GM21825 (cell line): ENCODE results near the gene CMTM8.
"Not testable (repeated sequence)": the region's sequence is repeated elsewhere in the genome, so short reads cannot be mapped to it uniquely, and the experiment has no call there.

Experiments used
- ATAC-seq: cut with Tn5 transposase; IDR thresholded peaks from one replicate; pipeline ENCODE4 v1.9.1; 2021; ENCODE audit warnings: mild to moderate bottlenecking, moderate library complexity; ENCODE audit not compliant: unreplicated experiment

The CMTM8 gene

DNA sequence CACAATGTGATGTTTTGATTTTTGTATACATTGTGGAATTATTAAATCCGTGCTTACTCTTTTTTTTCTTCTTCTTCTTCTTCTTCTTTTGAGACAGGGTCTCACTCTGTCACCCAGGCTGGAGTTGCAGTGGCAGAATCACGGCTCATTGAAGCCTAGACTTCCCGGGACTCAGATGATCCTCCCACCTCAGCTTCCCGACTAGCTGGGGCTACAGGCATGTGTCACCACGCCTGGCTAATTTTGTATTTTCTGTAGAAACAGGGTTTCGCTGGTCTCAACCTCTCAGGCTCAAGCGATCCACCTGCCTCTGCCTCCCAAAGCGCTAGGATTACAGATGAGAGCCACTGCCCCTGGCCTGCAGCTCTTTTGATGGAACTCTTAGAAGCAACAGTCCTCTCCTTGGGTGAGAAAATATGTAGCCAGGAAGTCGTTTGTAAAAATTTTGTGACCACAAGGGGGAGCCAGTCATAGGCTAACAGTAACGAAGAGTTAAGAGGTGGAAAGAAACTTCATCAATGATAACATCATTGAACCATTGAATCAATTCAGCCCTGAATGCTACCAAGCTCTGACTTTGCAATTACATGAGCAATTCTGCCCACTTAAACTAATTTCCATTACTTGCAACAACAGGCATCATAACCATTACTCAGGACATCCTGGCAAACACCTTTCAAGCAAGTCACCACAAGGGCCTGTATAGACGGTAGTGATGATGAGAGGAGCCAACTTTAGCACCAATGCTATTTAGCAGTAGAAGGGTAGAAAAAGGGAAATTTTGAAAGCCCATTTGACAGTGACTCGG lies 136.5 kb downstream of the CMTM8 start:
- ATAC-seq: no peak

DNA sequence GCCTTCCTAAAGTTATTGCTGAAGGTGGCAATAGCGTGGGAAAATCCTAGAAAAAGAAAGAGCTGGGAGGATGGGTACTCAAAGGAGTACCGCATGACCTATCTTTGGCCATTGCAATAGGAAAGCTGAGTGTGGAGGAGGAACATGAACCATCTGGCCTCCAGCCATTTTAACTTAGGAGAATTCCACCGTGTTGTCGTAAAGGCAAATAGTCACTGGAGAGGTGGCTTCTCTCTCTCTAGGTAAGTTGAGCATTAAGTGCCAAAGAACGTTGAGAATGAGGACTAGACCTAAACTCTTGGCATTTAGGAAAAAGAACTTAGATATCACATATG lies 137.1 kb downstream of the CMTM8 start:
- no peak for ATAC-seq

DNA sequence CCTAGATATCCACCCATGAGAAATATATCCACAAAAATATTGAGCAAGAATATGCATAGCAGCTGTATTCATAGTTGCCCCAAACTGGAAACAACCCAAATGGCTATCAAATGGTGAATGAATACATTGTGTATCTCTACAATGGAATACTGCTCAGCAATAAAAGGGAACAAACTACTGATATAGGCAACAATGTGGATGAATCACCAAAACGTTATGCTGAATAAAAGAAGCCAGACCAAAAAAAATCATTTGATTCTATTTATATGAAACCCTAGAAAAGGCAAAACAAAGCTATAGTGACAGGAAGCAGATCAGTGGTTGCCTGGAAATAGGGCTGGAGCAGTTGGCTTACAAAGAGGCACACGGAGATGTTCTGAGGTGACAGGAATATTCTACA lies 137.6 kb downstream of the CMTM8 start:
- ATAC-seq: no peak

DNA sequence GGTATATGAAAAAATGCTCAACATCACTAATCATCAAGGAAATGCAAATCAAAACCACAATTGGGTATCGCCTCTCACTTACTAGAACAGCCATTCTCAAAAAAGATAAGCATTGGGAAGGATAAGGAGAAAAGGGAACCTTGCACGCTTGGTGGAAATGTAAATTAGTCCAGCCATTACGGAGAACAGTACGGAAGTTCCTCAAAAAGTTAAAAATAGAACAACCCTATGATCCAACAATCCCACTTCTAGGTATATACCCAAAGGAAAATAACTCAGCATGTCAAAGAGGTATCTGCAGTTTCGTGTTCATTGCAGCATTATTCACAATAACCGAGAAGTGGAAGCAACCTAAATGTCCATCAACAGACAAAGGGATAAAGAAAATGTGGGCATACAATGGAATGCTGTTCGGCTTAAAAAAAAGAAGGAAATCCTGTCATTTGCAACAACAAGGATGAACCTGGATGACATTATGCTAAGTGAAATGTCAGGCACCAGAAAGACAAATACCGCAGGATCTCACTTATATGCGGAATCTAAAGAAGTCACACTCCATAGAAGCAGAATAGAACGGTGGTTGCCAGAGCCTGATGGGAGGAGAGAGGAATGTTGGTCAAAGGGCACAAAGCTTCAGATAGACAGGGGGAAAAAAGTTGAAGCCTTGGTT lies 141.5 kb downstream of the CMTM8 start:
- ATAC-seq: no peak

DNA sequence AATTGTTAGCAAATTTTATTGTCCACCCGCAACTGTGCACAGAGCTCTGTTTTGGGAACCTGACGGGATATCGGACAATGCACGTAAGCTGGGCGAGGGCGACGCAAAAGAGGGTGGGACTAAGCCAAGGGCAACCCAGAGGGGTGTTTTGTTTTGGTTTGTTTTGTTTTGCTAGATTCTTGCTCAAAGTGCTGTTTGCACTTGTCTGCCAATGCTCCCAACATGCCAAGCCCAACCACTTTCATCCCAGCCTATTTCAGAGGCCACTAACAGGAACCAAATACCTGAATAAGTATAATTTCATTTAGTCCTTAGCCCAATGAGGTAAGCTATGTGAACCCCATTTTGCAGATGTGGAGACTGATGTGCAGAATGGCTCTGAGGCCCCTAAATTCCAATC lies 143.4 kb downstream of the CMTM8 start:
- no peak for ATAC-seq

DNA sequence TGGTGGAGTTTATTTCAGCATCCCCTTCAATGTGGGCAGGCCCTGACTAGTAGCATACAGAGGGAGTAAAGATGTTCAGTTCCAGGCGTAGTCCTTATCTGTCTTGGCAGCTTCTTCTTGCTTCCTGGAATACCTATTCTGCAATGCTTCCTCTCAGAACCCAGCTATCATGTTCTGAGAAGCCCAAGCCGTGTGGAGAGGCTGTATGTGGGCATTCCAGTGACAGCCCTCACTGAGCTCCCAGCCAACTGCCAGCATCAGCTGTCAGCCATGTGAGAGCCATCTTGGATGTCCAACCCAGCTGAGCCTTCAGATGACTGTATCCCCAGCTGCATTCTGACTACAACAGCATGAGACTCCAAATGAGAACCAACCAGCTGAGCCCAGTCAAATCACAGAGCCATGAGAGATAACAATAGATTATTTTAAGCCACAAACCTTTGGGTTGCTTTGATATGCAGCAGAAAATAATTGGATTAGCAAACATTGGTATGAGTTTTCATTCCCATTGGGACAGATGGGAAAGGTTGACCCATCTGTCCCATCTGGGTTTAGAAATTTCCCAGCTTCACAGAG lies 144.7 kb downstream of the CMTM8 start:
- no peak for ATAC-seq

DNA sequence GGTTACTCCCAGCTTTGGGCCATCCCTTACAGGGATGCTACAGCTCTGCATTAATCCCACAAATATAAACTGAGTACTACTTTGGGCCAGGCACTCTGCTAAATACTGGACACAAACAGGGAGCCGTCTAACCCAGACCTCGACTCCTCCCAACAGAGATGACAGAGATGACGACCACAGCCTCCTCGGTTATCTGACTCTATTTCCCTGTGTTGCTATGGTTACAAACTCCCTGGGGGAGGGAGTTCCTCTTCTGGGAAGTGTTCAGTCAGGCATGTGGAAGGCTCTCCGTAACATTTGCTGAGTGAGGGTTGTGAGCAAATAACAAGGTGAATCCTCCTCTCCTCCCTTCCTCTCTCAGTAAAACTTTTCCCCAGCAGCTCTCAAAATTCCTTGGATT lies 146.5 kb downstream of the CMTM8 start:
- ATAC-seq: no peak

DNA sequence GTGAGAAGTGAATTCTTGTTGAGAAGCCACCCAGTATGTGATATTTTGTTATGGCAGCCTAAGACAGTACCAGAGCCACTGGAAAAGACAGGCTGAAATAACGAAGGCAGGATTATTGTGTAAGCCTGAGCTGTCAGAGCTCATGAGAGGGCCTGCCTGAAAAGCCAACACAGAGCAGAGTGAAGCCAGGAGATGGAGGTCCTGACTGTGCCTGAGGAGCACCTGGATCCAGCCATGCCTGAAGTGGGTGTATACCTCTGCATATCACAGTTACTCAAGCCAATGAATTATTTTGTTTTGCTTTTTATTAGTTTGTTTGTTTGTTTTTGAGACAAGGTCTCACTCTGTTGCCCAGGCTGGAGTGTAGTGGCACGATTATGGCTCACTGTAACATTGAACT lies 149.0 kb downstream of the CMTM8 start:
- no peak for ATAC-seq

DNA sequence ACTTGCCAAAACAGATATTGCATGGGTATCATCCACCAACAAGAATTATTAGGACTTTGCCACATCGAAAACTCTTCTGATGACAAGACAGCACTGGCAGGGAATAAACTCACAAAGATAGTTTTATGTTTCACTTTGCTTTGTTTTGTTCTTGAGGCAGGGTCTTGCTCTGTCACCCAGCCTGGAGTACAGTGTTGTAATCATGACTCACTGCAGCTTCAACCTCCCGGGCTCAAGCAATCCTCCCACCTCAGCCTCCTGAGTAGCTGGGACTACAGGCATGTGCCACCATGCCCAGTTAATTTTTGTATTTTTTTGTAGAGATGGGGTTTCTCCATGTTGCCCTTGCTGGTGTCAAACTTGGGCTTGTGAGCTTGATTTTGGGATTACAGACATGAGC lies 151.1 kb downstream of the CMTM8 start:
- ATAC-seq: not testable (repeated sequence)

DNA sequence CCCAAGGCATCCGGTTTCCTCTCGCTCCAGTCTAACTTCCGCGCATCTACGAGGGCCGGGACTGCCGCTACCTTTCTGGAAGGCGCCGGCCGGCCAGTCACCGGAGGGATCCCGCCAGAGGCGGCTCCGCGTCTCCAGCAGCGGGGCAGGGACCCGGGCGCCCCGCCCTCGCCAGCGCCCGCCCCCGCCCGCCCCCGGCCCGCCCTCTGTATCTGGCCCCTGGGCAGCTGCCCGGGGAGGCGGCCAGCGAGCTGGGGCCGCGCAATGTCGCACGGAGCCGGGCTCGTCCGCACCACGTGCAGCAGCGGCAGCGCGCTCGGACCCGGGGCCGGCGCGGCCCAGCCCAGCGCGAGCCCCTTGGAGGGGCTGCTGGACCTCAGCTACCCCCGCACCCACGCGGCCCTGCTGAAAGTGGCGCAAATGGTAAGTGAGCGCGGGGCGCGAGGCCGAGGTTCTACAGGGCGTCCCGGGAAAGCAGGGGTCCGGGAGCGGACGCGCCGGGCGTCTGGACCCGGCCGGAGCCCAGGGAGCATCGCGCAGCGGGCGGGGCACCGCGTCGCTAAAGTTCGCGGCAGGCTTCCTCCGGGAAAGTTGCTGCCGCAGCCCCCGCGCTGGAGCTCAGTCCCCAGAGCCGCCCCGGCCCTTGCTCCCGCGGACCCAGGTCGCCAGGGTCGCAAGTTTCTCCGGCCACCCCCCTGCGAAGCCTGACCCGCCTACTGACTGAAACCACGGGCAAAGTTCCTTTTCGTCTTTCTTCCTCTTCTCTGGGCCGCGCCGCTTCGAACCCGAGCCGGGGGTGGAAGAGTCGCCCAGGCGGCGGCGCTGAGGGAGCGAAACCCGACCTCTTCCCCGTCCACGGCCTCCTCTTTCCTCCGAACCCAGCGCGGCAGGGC lies 153.4 kb downstream of the CMTM8 start, which contains the start of gene CMTM7:
CMTM7 (plus strand) TSS at position 211 of the 893 bp plus-strand sequence; CDS start at position 265, 54 bp downstream.
- ATAC-seq: peak; percentile 57

DNA sequence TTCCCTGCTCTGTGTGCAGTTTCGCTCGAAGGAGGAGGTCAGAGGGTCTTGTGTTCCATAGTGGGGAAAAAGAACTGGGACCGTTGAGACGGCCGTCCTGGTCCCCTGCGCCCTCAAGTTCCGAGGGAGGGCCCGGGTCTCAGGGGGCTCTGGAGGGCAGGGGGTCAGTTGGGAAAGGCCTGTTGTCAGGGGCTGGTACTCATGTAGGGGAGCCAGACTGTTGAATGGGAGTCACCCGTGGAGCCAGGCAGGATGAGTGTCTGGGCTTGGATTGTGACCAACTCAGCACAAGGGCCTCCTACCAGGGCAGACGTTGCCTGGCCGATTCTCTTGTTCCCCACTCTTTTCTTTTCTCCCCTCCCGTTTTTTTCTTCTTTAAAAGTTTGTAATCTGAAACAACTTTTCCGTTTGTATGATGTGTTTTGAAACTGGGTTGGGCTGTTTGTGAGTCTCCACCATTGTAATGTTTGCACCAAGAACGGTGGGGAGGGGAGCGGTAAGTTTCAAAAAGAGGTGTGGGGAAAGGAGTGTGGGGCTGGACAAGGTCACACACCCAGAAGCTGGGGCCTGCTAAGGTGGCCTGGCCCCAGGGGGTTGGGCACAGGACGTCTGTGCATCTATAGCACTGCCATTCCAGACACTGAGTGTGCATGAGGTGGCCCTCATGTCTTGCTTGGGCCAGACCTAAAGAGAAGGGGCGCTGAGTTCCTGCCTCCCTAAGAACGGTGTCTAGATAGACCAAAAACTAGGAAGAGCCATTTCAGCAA lies 154.2 kb downstream of the CMTM8 start:
- ATAC-seq: no peak

DNA sequence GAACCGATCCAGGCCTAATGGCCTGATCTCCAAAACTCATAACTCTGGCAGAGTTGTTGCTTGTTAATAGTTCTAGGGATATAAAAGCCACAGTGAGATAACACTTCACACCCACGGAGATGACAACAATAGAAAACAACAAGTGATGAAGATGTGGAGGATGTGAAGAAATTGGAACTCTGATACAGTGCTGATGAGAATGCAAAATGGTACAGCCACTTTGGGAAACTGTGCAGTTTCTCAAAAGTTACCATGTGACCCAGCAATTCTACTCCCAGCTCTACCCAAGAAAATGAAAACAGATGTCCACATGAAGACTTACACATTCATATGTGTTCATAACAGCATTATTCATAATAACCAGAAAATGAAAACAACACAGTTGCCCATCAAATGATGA lies 157.0 kb downstream of the CMTM8 start:
- ATAC-seq: no peak

DNA sequence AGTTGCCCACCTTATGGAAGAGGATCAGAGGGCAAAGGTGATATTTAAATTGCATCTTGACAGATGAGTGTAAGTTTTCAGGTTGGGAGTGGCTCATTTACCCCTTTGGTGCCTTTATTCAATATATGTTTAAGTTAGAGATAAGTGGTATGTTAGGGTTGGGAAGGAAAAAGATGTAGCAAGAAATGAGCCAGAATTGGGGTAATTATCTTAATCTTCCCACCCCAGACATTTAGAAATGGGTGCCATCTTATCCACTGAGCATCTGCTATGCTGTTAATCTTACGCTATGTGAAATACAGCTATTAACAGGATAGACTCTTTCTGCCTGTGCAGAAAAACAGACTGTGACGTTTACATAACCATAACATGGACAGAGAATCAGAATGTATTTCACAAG lies 159.5 kb downstream of the CMTM8 start:
- ATAC-seq: no peak

DNA sequence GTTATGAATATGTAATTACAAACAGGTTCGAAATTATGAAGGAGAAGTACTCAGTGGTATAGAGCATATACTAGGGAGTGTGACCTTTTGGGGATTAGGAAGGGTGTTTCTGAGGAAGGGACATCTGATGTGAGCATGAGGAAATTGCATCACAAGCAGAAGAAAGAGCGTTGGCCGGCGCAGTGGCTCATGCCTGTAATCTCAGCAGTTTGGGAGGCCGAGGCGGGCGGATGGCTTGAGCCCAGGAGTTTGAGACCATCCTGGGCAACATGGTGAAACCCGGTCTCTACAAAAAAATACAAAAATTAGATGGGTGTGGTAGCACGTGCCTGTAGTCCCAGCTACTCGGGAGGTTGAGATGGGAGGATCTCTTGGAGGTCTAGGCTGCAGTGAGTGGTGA lies 160.1 kb downstream of the CMTM8 start:
- no peak for ATAC-seq

DNA sequence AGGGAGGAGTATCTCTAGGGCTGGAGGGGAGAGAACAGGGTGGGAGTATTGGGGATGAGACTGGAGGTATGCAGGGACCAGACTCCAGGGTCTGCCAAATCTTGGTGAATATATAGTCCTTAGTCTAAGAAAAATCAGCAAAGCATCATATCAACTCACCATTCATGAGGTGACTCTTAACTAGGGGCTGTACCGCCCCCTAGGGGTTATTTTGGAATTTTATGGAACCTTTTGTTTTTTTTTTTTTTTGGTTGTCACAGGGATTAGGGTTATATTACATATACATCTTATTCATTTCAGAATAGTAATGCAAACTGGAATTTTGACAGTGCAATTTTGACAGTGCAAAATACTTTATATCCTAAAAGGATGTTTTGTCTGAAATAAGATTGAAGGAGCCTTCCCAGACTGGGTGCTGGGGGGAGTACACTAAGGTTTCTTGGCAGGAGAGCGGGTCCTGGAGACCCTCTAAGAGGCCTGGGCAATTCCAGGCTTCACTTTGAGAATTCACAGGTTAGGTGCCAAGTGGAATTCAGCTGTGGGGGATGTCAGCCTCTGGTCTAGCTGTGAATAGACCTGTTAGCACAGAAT lies 160.6 kb downstream of the CMTM8 start:
- no peak for ATAC-seq

DNA sequence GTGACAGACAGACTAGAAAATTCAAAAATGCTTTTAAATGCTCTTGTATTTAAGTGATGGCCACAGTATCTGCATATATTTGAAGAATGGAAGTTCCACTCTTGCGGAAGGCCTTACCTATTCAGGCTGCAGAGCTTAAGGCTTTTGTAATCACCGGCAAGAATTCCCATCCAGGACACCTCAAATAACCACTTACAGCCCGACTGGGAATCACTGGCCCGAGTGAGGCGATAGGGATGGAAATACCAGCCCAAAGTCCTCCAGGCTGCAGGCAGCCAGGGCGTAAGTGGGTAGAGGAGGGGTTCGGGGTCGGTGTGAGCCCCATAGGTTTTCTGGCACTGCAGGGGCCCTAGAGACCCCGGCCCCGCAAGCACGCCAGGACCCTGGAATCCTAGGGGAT lies 162.6 kb downstream of the CMTM8 start:
- no peak for ATAC-seq

DNA sequence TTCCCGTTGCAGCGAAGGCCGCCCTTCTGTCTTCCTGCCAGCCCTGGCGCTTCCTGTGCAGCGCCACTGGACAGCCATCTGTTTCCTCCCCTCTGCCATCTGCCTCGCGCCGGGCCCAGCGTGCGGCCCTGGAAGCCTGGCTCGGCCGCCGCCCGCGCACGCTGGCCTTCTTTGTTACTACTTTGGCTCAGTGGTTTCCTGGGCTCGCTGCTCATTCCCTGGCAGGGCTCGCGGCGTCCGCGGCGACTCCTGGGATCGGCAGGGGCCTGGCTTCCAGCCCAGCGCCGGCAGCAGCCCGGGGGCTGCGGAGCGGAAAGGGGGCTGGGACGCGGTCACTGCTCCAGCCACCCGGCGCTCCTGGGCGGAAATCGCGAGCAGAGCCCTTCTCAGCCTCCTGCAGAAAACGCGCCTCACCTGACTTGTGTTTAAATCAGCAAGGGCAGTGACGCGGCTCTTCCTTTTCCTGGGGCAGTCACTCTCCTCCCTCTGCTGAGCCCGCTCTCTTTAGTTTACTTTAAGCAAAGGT lies 163.1 kb downstream of the CMTM8 start:
- peak; percentile 74 for ATAC-seq

DNA sequence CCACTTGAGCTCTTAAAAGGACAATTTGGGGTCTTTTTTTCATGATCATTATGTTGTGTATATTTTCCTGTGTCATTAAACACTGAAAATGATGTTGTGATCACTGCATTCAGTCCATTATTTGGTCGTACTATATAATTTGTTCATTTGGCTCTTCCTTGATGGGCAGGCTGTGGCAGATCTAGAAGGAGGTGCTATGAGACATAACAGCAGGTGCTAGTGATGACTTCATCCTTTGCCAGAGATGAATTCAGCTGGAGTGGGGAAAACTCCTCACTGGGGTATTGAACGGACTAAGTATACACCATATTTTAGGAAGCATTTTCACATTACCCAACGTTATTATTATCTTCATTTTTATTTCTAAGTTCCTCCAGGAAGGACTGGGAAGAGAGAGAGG lies 165.2 kb downstream of the CMTM8 start:
- ATAC-seq: no peak

DNA sequence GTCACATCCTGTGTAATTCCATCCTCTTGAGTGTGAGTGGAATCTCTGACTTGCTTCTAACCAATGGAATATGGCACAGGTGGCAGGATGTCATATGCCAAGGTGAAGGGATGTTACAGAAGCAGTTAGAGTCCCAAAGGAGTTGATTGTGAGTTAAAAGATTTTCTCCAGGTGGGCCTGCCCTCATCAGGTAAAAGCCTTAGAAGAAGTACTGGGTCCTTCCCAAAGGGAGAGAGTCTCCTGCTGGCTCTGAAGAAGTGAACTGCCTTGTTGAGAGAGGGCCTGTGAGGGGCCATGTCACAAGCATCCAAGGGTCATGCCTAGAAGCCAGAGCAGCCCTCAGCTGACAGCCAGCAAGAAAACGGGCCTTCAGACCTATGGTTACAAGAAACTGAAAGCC lies 166.2 kb downstream of the CMTM8 start:
- no peak for ATAC-seq

DNA sequence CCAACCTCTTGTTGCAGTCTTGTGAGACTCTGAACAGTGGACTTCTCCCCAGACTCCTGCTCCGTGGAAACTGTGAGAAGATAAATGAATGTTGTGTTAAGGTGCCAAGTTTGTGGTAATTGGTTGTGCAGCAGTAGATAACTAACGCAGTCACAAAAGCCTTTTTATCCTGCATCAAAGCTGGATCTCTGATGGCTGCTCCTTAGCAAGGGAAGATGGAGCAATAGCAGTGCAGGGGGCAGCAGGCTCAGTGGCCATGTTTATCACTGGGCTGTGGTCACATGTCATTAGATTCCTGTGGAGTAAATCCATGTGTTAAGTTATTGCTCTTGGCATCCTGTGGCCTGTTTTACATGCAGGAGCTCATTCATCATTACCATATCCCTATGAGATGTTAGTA lies 166.7 kb downstream of the CMTM8 start:
- ATAC-seq: no peak
